SK-MEL-5 (cell line): Measurements from ENCODE around the gene DEFB116. TPM values are rescaled to one million over a fixed set of nuclear protein-coding genes. Genes with fewer than 3 reads are reported as not detected.
A peak's percentile ranks its signal among the peaks of the same experiment; 100 is the strongest.
"Not testable (repeated sequence)": the region's sequence is repeated elsewhere in the genome, so short reads cannot be mapped to it uniquely, and the experiment has no call there.

Experiments used
- DNase-seq: peaks from one replicate; pipeline ENCODE4 v3.0.0-alpha.2; 2016; ENCODE audit warnings: low read depth, low spot score
- in situ Hi-C: cut with HindIII; loops from 2 replicates; pipeline ENCODE4 v1.10.0; 2016; ENCODE audit warnings: low sequenced_read_pairs, high pct_unique_total_duplicates, low pct_unique_long_range_greater_than_20kb
- polyA plus RNA-seq, 2 experiments: library from polyadenylated mRNA; depleted of rRNA; stranded (reverse); fragments of >200 nt; gene quantifications; 2 replicates each; pipeline ENCODE4 v1.2.3, GENCODE V29; 2015
- small RNA-seq, 2 experiments: library from RNA; depleted of rRNA; stranded (forward); fragments of <200 nt; gene quantifications; one replicate each; pipeline ENCODE3, GENCODE V24; 2014
- total RNA-seq: library from RNA; depleted of rRNA; stranded (reverse); fragments of >200 nt; shearing (Covaris generic); gene quantifications from 2 replicates; pipeline ENCODE4 v1.2.3, GENCODE V29; 2014; rRNA removed

Gene DEFB116, protein sequence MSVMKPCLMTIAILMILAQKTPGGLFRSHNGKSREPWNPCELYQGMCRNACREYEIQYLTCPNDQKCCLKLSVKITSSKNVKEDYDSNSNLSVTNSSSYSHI
- total RNA-seq, result not detected in 2 replicates
- polyA plus RNA-seq (2015; cell fraction: cytosol; rRNA removed), result not detected in 2 replicates
- not detected in 2 replicates for polyA plus RNA-seq (2015; cell fraction: nucleus; rRNA removed)

DNA sequence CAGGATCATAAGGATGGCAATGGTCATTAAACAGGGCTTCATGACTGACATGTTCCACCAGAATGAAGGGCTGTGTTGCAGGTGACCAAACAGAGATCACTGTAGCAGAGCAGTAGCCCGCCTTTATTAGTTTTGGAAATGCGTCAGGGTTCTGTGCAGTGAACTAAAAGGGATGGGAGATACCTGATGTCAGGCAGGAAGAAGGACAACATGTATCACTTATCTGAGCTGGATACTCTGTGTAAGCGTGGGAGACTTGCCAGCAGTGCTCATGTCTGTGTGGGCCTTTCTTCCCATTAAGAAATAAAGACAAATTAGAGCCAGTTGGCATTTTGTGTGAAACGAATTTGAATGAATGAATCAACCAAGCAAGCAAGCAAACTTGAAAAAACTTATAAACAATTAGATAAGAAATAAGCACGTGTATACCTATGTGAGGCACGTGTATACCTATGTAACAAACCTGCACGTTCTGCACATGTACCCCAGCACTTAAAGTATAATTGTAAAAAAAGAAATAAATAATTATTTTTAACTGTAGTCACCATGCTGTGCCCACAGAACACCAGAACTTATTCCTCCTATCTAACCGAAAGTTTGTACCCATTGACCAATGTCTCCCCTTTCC lies at the start of gene DEFB116:
DEFB116 (minus strand) TSS at position 51 of the 628 bp plus-strand sequence; CDS start at position 51, 0 bp downstream.
- in situ Hi-C loops, result no loop called here

DNA sequence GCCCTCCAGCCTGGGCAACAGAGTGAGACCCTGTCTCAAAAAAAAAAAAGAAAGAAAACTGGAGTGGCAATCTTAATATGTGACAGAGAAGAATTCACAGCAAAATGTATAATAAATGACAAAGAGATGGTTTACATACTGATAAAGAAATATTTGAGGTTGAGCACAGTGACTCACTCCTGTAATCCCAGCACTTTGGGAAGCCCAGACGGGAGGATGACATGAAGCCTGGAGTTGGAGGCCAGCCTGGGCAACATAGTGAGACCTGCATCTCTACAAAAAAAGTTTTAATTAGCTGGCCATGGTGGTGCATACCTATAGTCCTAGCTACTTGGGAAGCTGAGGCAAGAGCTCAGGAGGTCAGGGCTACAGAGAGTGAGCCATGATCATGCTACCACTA lies 47.6 kb upstream of the DEFB116 start:
- DNase-seq, result no peak
- in situ Hi-C loops, result no loop called here

More for the DNA sequence above, at the start of gene DEFB116:
- DNase-seq, result no peak

DNA sequence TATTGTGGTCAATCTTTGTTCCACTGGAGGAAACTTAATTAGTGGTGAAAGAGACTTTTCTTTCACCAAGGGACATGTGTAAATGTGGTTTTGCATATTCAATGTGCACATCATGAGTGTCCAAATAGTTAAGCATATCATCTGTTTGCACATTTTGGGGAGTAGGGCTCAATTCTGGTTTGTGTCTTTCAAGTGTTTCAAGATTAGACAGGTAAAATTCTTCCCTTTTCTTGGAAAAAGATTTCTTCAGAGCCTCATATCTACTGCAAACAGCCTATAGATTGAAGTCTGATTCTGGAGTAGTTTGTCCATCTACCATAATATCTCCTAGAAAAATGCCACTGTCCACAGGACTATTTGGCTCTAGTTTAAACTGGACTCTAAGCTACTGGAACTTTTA lies 33.1 kb upstream of the DEFB116 start:
- in situ Hi-C loops, result no loop called here
- no peak for DNase-seq

DNA sequence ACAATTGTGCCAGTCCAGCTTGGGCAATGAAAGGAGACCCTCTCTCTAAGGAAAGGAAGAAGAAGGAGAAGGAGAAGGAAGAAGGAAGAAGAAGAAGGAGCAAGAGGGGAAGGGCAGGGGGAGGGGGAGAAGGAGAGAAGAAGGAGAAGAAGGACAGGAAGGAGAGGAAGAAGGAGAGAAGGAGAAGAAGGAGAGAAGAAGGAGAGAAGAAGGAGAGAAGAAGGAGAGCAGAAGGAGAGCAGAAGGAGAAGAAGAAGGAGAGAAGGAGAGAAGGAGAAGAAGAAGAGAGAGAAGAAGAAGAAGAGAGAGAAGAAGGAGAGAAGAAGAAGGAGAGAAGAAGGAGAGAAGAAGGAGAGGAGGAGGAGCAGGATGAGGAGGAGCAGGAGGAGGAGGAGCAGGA lies 22.5 kb upstream of the DEFB116 start:
- in situ Hi-C loops, result no loop called here
- no peak for DNase-seq

DNA sequence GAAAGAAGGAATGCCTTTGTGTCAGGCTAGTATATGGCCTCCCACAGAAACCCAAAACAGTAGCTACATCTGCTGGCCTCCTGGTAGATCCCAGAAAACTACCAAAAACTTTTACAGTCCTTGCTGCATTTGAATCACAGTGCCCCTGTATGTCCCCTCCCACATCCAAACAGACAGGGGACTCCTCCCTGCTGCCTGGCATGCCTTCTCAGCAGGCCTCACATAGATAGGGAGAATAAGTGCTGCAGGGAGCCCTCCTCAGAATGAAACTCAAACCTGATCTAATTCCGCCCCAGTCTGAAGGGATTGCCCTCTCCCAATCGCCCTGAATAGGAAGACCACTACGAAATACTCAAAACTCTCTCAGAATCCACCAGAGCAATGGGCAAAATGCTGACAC lies 14.1 kb upstream of the DEFB116 start:
- DNase-seq, result no peak
- in situ Hi-C loops, result no loop called here

DNA sequence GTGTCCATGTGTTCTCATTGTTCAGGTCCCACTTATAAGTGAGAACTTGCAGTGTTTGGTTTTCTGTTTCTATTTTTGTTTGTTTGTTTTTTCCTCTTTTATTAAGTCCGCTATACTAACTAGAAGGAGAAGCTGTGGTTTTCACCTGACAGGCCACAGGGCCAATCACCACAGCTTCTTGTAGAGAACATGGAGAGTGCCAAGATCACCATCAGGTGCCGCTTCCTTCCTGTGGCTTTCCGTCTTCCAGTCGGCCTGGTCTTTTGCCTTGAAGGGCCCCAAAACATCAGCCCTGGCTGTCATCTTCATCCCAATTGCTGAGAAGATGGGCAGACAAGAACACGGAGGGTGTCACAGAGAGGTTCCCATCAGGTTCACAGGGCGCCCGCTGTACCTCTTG lies 23.4 kb downstream of the DEFB116 start:
- in situ Hi-C loops, DNase-seq: not testable (repeated sequence)

DNA sequence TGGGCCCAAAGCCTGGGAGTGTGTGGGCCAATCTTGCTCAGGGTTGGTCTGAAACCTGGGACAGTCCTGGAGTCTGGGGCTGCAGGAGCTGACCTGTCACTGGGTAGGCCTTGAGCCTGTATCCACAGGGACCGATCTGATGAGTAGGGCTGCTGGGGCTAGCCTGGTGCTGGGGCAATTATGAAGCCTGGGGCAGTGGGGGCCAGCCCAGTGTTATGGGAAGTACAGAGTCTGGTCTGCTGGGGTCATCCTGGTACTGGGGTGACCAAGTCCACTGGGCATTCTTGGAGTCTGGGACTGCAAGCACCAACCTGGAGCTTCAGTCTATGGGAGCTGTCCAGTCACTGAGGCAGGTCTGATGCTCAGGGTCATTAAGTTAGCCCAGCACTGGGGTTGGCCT lies 30.2 kb downstream of the DEFB116 start:
- in situ Hi-C loops, result no loop called here
- no peak for DNase-seq

DNA sequence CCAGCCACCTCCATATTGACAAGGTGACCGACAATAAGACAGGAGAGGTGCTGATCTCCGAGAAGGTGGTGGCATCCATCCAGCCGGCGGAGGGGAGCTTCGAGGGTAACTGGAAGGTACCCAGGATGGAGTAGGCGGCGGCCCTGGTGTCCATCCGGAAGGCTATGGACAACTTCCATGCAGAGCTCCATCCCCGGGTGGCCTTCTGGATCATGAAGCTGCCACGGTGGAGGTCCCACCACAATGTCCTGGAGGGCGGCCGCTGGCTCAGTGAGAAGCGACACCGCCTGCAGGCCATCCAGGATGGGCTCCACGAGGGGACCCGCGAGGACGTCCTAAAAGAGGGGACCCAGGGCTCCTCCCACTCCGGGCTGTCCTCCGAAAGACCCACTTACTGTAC lies 33.9 kb downstream of the DEFB116 start:
- no peak for DNase-seq
- in situ Hi-C loops, result no loop called here

DNA sequence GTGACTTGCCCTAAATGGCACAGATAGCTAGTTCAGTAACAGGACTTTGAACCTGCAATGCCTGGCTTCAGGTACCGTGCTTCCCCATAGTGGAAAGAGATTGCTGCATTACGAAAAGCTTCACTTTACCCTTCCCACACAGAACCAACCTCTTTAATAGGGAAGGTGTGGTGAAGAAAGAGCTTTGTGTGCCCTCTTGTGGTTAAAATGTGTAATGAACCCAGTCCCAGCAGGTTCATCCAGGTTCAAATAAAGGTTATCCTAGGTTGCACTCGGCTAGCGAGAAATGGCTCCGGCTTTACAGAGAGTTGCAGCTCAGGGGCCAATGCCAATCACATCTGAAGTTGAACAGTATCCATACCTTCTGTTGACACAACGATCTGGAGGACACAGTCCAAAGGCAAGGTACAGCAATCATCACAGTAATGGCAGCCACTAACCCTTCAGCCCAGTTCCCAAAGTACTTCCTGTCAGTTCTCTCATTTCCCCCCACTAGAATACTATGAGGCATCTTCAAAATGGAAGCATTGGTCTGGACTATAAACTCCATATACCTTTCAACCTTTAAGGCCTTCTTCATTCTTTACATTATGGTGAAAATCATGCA lies 48.0 kb downstream of the DEFB116 start:
- in situ Hi-C loops, result no loop called here
- DNase-seq, result peak; percentile 72

DNA sequence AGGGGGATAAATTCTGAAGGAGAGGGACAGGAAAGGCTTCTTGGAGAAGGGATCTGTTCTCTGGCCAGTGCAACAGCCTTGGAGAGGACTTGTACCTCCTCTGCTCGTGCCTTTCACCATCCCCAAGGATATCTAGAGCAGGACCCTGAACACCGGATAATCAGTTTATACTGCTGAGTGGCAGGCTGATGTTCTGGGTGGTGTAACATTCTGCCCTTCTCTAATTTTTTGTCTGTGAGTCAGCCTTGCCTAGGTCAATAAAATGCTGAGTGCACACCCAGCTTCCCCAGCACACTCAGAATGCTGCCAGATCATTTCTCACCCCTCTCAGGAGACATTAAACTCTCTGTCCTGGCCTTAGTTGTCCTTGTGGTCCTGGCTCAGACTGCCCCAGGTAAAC lies 51.0 kb downstream of the DEFB116 start, which contains the start of gene DEFB115:
DEFB115 (plus strand) TSS at position 301 of the 400 bp plus-strand sequence; CDS start at position 301, 0 bp downstream.
- DNase-seq, result no peak
- in situ Hi-C loops, result no loop called here

DNA sequence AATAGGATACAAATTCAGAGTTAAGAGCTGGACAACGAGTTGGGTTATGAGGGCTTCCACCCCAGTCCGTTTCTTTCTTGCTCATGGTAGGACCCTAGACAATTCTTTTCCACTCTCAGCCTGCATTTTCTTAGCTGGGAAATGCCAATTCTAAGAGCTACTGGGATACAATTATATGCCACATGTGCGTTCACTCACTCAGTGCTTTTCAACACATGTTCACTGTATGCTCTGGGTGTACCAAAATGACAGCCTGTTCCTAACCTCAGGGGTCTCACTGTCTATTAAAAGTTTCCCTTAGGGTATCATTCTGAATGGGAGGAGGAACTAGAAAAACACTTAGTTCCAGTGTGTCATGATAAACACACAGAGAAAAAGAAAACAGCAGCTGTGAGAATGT lies 51.4 kb downstream of the DEFB116 start:
- DNase-seq, result no peak
- in situ Hi-C loops, result no loop called here

Small RNA genes lying within 50 kb of the gene (small RNA-seq; reads per million reads assigned to genes)
- gene RNA5SP480, result 0 reads per million in 2 experiments

Other genes starting within 250 kb of the DEFB116 start
- not detected in 2 replicates for gene DEFB115, start 50.9 kb downstream of the DEFB116 start, total RNA-seq
- not detected in 2 replicates for gene DEFB118, start 60.0 kb upstream of the DEFB116 start, total RNA-seq
- not detected in 2 replicates for gene DEFB119, start 82.0 kb upstream of the DEFB116 start, total RNA-seq
- gene DEFB121, start 97.6 kb upstream of the DEFB116 start, total RNA-seq, result not detected in 2 replicates
- gene DEFB123, start 132.0 kb upstream of the DEFB116 start, total RNA-seq, result not detected in 2 replicates
- gene DEFB124, start 166.5 kb upstream of the DEFB116 start, total RNA-seq, result not detected in 2 replicates
- gene REM1, start 166.7 kb upstream of the DEFB116 start, total RNA-seq, result not detected in 2 replicates
- 120 and 126 TPM in 2 replicates for gene HM13, start 205.9 kb upstream of the DEFB116 start, total RNA-seq